Mononuclear cell (primary cell): ENCODE data around the gene ZFAND4. TPM values are rescaled to one million over a fixed set of nuclear protein-coding genes. Genes with fewer than 3 reads are reported as not detected.

Experiments used
- total RNA-seq: library from RNA; depleted of rRNA; stranded (reverse); fragments of >200 nt; gene quantifications from one replicate; pipeline ENCODE4 v1.2.3, GENCODE V29; 2012

Gene ZFAND4
- total RNA-seq, 1 donor, result 33.1 TPM

Other genes with a start within 250 kb of the ZFAND4 start
- gene WASHC2C, start 54.5 kb upstream of the ZFAND4 start, total RNA-seq, result 45.4 TPM
- 4.2 TPM for gene AGAP4, start 174.7 kb upstream of the ZFAND4 start, total RNA-seq